KMS-11 (cell line): ENCODE measurements around the gene RALGAPA1.

ENCODE experiments used
- H2AFZ ChIP-seq: fragments of 200-600 bp; sonication (generic); 2 replicates; pipeline ENCODE4 v1.6.1; 2016; ENCODE audit warnings: antibody characterized with exemption, mixed run types, low read depth
- H3K27ac ChIP-seq: fragments of 200-600 bp; sonication (generic); 2 replicates; pipeline ENCODE4 v1.6.1; 2016; ENCODE audit warnings: mild to moderate bottlenecking, mixed run types
- H3K27me3 ChIP-seq: fragments of 200-600 bp; sonication (generic); 2 replicates; pipeline ENCODE4 v1.6.1; 2017; ENCODE audit warnings: mild to moderate bottlenecking, low read depth, mixed run types, moderate library complexity; ENCODE audit not compliant: insufficient read depth
- H3K36me3 ChIP-seq: fragments of 200-600 bp; sonication (generic); 2 replicates; pipeline ENCODE4 v1.6.1; 2017; ENCODE audit warnings: mild to moderate bottlenecking, mixed run types; ENCODE audit not compliant: insufficient read depth
- H3K4me1 ChIP-seq: fragments of 200-600 bp; sonication (generic); 2 replicates; pipeline ENCODE4 v1.6.1; 2016; ENCODE audit warnings: mild to moderate bottlenecking, low read depth, mixed run types; ENCODE audit not compliant: poor library complexity, severe bottlenecking
- H3K4me2 ChIP-seq: fragments of 200-600 bp; sonication (generic); 2 replicates; pipeline ENCODE4 v1.7.0; 2016; ENCODE audit warnings: mild to moderate bottlenecking, mixed run types
- H3K4me3 ChIP-seq: fragments of 200-600 bp; sonication (generic); IDR thresholded peaks from 2 replicates; pipeline ENCODE4 v1.6.1; 2017; ENCODE audit warnings: low read depth, low read length, mixed read lengths; ENCODE audit not compliant: insufficient read depth
- H3K79me2 ChIP-seq: fragments of 200-600 bp; sonication (generic); 2 replicates; pipeline ENCODE4 v1.6.1; 2016; ENCODE audit warnings: low read depth, mixed run types; ENCODE audit not compliant: insufficient read depth
- H3K9ac ChIP-seq: fragments of 200-600 bp; sonication (generic); 2 replicates; pipeline ENCODE4 v1.6.1; 2016; ENCODE audit warnings: mild to moderate bottlenecking, mixed run types
- H4K20me1 ChIP-seq: fragments of 200-600 bp; sonication (generic); 2 replicates; pipeline ENCODE4 v1.6.1; 2016; ENCODE audit warnings: mild to moderate bottlenecking, mixed run types; ENCODE audit not compliant: insufficient read depth
- CTCF ChIP-seq: fragments of 200-600 bp; sonication (generic); conservative IDR thresholded peaks from 2 replicates; pipeline ENCODE4 v1.6.1; 2017; ENCODE audit warnings: low read depth, mild to moderate bottlenecking, antibody characterized with exemption, low read length, moderate library complexity, mixed read lengths

Gene RALGAPA1

GRCh38 chr14:35666429-35667043 lies 142.6 kb downstream of the RALGAPA1 start:
- H4K20me1 ChIP-seq = no peaks in the 10 kb centered on the region
- H2AFZ ChIP-seq = no peak overlapping the region
- no peak overlapping the region for H3K9ac ChIP-seq
- H3K4me1 ChIP-seq = no peaks in the 10 kb centered on the region
- H3K36me3 ChIP-seq = no peaks in the 10 kb centered on the region
- no peak for TF ChIP-seq CTCF
- no peaks in the 10 kb centered on the region for H3K79me2 ChIP-seq
- no peaks in the 10 kb centered on the region for H3K27me3 ChIP-seq
- no peak overlapping the region for H3K27ac ChIP-seq
- H3K4me2 ChIP-seq = no peak overlapping the region
- H3K4me3 ChIP-seq = no peak overlapping the region

- no peak overlapping the region for H3K27ac ChIP-seq
- H2AFZ ChIP-seq = no peak overlapping the region
- no peaks in the 10 kb centered on the region for H3K79me2 ChIP-seq
- H3K4me1 ChIP-seq = no peaks in the 10 kb centered on the region
- no peaks in the 10 kb centered on the region for H3K36me3 ChIP-seq
- TF ChIP-seq CTCF = no peak
- no peaks in the 10 kb centered on the region for H4K20me1 ChIP-seq
- no peak overlapping the region for H3K9ac ChIP-seq
- no peak overlapping the region for H3K4me2 ChIP-seq
- H3K27me3 ChIP-seq = no peaks in the 10 kb centered on the region
- no peak overlapping the region for H3K4me3 ChIP-seq
These were observed 147.2 kb downstream of the RALGAPA1 start for GRCh38 chr14:35661875-35662274.

- no peak for TF ChIP-seq CTCF
- H3K9ac ChIP-seq = no peak overlapping the region
- H3K36me3 ChIP-seq = no peaks in the 10 kb centered on the region
- no peak overlapping the region for H3K4me3 ChIP-seq
- H3K79me2 ChIP-seq = no peaks in the 10 kb centered on the region
- no peaks in the 10 kb centered on the region for H3K27me3 ChIP-seq
- no peaks in the 10 kb centered on the region for H3K4me1 ChIP-seq
- H4K20me1 ChIP-seq = no peaks in the 10 kb centered on the region
- no peak overlapping the region for H3K4me2 ChIP-seq
- no peak overlapping the region for H3K27ac ChIP-seq
- H2AFZ ChIP-seq = no peak overlapping the region
These were observed 156.1 kb downstream of the RALGAPA1 start for GRCh38 chr14:35653045-35653444.

- no peaks in the 10 kb centered on the region for H3K79me2 ChIP-seq
These were observed 165.6 kb downstream of the RALGAPA1 start for GRCh38 chr14:35643513-35643912.

More at GRCh38 chr14:35643513-35643912, 165.6 kb downstream of the RALGAPA1 start:
- no peaks in the 10 kb centered on the region for H3K4me1 ChIP-seq
- H3K36me3 ChIP-seq = no peaks in the 10 kb centered on the region
- no peak overlapping the region for H3K9ac ChIP-seq
- TF ChIP-seq CTCF = no peak
- H3K27ac ChIP-seq = no peak overlapping the region
- H2AFZ ChIP-seq = no peak overlapping the region
- H4K20me1 ChIP-seq = no peaks in the 10 kb centered on the region
- H3K4me2 ChIP-seq = no peak overlapping the region
- no peak overlapping the region for H3K4me3 ChIP-seq
- H3K27me3 ChIP-seq = no peaks in the 10 kb centered on the region
